NK-92 (cell line): ENCODE results near the gene MYRFL.
"Not testable (repeated sequence)": the region's sequence is repeated elsewhere in the genome, so short reads cannot be mapped to it uniquely, and the experiment has no call there.

Source experiments
- DNase-seq: peaks from one replicate; lab custom pipeline; 2025; ENCODE audit not compliant: unreplicated experiment; lab: John Stamatoyannopoulos, UW

Gene MYRFL

DNA sequence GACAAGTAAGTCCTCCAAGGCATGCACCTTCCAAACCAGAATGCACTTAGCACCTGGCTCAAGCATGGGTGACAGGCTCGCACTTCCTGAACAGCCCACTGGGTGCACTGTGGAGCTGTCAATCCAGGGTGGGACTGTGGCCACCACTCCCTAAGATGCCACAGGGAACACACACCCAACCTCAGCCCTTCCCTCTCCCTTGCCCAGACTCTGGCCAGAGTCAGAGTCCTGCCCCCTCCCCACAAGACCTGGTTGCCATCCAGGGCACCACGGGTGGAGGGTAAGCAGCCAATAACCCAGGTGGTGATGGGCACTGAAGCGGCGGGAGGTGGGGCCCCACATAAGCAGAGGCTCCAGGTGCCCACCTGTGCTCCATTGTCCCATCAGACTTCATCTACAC is 160.6 kb downstream of the MYRFL start:
- no peak for DNase-seq

GRCh38 chr12:69986114-69986513 is 161.1 kb downstream of the MYRFL start:
- DNase-seq, result no peak

DNA sequence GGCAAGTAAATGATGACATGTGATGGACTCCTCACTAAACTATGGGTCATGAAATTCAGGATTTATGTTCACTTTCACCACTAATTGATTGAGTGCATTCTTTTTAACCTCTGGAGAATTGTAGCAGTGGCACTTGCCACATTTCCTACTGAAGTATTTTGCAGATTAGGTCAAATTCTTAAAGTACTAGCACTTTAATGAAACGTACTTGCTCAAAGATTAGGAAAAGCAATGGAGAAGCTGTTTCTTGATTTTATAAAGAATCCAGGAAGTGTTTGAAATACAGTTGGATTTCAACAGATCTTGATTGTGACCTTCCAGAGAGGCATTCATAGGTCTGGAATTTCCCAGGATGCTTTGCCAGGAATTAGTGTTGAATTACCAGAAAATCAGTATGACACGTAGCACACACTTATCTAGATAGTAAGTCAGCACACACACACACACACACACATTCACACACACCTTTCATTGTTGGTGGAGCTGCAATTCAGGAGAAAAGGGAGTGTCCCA is 162.6 kb downstream of the MYRFL start:
- no peak for DNase-seq

- DNase-seq, result no peak
Observed at GRCh38 chr12:69988481-69989321, 163.7 kb downstream of the MYRFL start.

DNA sequence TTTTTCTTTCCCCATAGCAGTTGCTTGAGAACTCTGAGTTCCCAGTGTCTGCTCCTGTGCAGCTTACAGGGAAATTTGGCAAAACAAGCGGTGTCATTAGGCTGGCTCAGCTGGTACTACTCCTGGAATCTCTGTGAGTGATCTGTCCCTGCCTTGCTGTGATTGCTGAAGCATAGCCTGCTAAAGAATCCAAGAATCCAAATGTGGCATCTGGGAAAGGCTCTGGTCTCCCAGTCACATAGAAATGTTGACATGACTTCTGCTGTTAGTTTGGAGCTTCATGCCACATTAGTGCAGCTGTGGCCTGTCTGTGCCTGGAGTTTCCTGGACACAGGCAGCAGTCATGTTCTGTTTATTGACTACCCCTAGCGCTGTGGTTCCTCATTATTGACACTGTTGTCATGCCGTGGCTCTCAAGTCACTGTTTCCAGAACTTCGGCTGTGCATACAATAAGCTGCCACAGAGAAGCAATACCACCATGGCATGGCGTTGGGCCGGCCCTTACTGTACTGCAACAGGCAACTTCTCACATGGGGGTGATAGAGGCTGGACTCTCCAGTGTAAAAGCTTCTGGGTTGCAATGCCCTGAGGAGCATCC is 166.8 kb downstream of the MYRFL start:
- DNase-seq, result no peak

GRCh38 chr12:69993433-69993832 is 168.4 kb downstream of the MYRFL start:
- no peak for DNase-seq

- not testable (repeated sequence) for DNase-seq
Observed at GRCh38 chr12:69994086-69994485, 169.1 kb downstream of the MYRFL start.

- no peak for DNase-seq
Observed at GRCh38 chr12:69994724-69995173, 169.7 kb downstream of the MYRFL start.

GRCh38 chr12:69996241-69996640 is 171.2 kb downstream of the MYRFL start:
- no peak for DNase-seq

DNA sequence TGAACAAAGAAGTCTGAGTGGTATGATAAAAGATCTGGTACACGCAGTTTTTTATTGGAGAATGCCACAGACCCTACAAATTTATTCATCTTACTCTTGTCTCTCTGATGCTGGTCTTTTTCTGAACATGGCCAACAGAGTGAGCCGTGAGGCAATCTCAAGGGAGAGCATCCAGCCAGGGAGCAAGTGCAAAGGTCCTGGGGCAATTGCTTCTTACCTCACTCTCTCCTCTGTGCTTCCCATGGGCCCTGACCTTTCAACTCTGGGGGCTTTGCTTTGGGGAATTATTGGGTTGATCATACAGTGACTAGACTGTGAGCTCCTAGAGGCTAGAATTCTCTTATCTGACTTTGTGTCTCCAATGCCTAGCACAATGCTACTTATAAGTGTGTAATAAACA is 171.7 kb downstream of the MYRFL start:
- DNase-seq, result no peak

- no peak for DNase-seq
Observed at GRCh38 chr12:69998011-69998410, 173.0 kb downstream of the MYRFL start.

GRCh38 chr12:69998922-69999321 is 173.9 kb downstream of the MYRFL start:
- DNase-seq, result no peak

GRCh38 chr12:69999561-69999960 is 174.5 kb downstream of the MYRFL start:
- no peak for DNase-seq

DNA sequence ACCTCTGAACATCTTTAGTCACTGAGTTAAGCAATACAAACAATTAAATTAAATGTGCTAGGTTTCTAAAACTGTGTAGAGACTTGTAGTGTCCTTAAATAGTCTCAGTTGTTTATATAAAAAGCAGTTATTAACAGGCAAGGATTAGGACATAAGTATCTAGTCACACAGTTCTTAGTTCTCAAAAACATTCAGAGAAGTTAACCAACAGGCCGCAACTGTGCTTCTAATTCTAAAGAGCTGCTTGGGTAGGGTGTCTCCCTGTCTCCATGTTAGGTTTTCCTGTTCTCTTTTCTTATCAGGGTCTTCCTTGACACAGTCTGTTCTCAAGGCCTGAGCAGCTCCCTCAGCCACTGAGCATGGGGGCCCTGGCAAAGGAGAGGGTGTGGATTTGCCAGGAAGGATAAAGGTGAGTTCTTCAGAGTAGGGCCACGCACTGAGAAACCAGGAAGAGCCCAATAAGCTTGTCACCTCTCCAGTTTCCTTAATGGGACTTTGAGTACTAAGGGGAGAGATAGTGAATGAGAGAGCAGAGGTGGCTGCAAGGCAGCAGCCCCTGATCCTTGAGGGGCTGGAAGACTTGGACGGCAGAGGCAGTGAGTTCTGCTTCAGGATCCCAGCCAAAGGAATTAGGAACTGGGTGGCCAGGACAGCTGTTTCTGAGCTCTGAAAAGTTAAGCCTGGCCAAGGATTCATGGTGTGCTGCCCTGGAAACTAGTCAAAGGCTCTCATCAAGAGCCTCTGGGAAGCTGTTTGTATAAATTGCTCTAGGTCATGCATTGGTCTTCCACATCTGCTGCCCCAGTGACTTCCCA is 177.3 kb downstream of the MYRFL start:
- DNase-seq, result no peak

DNA sequence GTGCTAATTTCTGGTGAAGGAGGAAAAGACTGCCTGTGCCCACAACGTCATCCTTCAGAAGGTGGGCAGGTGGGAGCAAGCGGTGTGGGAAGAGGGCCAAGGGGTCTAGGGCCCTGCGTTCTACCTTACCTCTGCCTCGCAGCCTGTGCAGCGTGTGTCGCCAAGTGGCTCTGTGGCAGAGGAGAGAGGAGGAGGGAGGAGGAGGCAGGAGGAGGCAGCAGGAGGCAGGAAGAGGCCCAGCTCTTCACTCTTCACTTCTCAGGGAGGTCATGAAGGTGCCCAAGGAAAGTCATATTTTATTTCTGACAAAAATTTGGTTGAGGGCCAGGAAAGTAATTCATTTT is 177.9 kb downstream of the MYRFL start:
- DNase-seq, result no peak

DNA sequence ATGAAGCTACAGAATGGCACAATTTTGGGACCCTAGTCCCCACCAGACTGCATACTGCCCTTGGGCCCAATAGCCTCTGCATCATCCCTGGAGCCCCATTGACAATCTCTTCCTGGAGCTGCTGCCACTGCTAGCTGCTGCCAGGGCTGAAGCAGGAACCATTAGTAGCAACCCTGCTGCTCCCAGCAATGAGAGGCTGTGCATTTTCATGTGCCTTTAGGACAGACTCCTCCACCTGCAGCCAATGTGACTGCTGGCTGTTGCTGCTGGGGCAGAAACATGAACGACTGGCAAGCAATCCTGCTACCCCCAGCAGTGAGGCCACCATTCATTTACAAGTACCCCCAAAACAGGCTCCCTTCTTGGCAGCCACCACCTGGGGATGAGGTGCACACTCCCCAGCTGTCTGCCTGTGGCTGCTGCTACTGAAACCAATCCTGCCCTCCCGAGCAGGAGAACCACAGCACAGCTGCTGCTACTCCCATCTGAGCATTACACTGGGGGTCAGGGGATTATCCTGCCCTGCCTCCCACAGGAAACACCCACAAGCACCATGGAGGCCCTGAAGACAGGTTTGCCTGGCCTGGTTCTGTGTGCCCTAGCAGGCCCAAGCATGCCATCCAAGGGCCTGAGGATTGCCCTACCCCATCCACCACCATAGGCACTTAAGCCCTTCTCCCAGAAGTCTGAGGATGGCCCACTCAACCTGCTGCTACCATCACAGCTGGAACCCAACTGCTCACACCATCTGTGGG is 181.0 kb downstream of the MYRFL start:
- DNase-seq, result no peak

GRCh38 chr12:70006619-70006973 is 181.6 kb downstream of the MYRFL start:
- no peak for DNase-seq

GRCh38 chr12:70007687-70008086 is 182.7 kb downstream of the MYRFL start:
- no peak for DNase-seq
